ENCODE results near the gene HIP1R. TPM values are rescaled to one million over a fixed set of nuclear protein-coding genes. Genes with fewer than 3 reads are reported as not detected.

The HIP1R gene
- total RNA-seq, 1 donor from 2014 or later, result 31.3 TPM

GRCh38 chr12:122852336-122853275, 17.3 kb downstream of the HIP1R start:
- TF ChIP-seq CTCF (IDR thresholded peaks at IDR 0.05), result no peak
- Mint-ChIP-seq H3K4me3 (ENCODE audit: unreplicated experiment) (no peak overlapping the region), H3K27ac (ENCODE audit: unreplicated experiment) (peak overlapping the region; percentile 70)

GRCh38 chr12:122853582-122854245, 18.5 kb downstream of the HIP1R start:
- no peak for TF ChIP-seq CTCF (IDR thresholded peaks at IDR 0.05)
- Mint-ChIP-seq H3K27ac (ENCODE audit: unreplicated experiment) (no peak overlapping the region), H3K36me3 (ENCODE audit: unreplicated experiment) (no peaks in the 10 kb centered on the region), H3K4me1 (ENCODE audit: unreplicated experiment) (peaks cover 15% of the 10 kb centered on the region), H3K9me3 (ENCODE audit: unreplicated experiment) (no peaks in the 10 kb centered on the region), H3K4me3 (ENCODE audit: unreplicated experiment) (no peak overlapping the region), H3K27me3 (ENCODE audit: unreplicated experiment) (no peaks in the 10 kb centered on the region)
- DNase-seq (ENCODE audit: extremely low spot score, unreplicated experiment), result no peak

More at GRCh38 chr12:122852336-122853275, 17.3 kb downstream of the HIP1R start:
- Mint-ChIP-seq H3K27me3 (ENCODE audit: unreplicated experiment) (no peaks in the 10 kb centered on the region), H3K9me3 (ENCODE audit: unreplicated experiment) (no peaks in the 10 kb centered on the region), H3K36me3 (ENCODE audit: unreplicated experiment) (peaks cover 2% of the 10 kb centered on the region), H3K4me1 (ENCODE audit: unreplicated experiment) (peaks cover 15% of the 10 kb centered on the region)
- DNase-seq (ENCODE audit: extremely low spot score, unreplicated experiment), result no peak

GRCh38 chr12:122854554-122854953, 19.3 kb downstream of the HIP1R start:
- no peak for TF ChIP-seq CTCF (IDR thresholded peaks at IDR 0.05)
- Mint-ChIP-seq H3K4me1 (ENCODE audit: unreplicated experiment) (peaks cover 15% of the 10 kb centered on the region), H3K27me3 (ENCODE audit: unreplicated experiment) (no peaks in the 10 kb centered on the region), H3K27ac (ENCODE audit: unreplicated experiment) (no peak overlapping the region), H3K36me3 (ENCODE audit: unreplicated experiment) (no peaks in the 10 kb centered on the region), H3K9me3 (ENCODE audit: unreplicated experiment) (no peaks in the 10 kb centered on the region), H3K4me3 (ENCODE audit: unreplicated experiment) (no peak overlapping the region)
- DNase-seq (ENCODE audit: extremely low spot score, unreplicated experiment), result no peak

GRCh38 chr12:122855071-122855829, 20.0 kb downstream of the HIP1R start:
- Mint-ChIP-seq H3K4me3 (ENCODE audit: unreplicated experiment) (no peak overlapping the region), H3K9me3 (ENCODE audit: unreplicated experiment) (no peaks in the 10 kb centered on the region), H3K4me1 (ENCODE audit: unreplicated experiment) (peaks cover 15% of the 10 kb centered on the region), H3K36me3 (ENCODE audit: unreplicated experiment) (no peaks in the 10 kb centered on the region), H3K27ac (ENCODE audit: unreplicated experiment) (no peak overlapping the region), H3K27me3 (ENCODE audit: unreplicated experiment) (no peaks in the 10 kb centered on the region)
- no peak for TF ChIP-seq CTCF (IDR thresholded peaks at IDR 0.05)
- DNase-seq (ENCODE audit: extremely low spot score, unreplicated experiment), result no peak
